ENCODE data around the gene RPL18. TPM values are rescaled to one million over a fixed set of nuclear protein-coding genes. Genes with fewer than 3 reads are reported as not detected.
A peak's percentile ranks its signal among the peaks of the same experiment; 100 is the strongest.
"Not testable (repeated sequence)": the region's sequence is repeated elsewhere in the genome, so short reads cannot be mapped to it uniquely, and the experiment has no call there.

RPL18 gene
- total and polyA plus RNA-seq, 12 donors: 493 to 2,257 (median 564) TPM

- H3K27me3 ChIP-seq: no peaks in the 10 kb centered on the region
- ATAC-seq (no peak), DNase-seq (no peak)
- peaks cover 0 to 15% (median 9%) of the 10 kb centered on the region in 9 donors for H3K4me1 ChIP-seq
- intact Hi-C loops (cut with DNase I): no loop called here
- no peaks in the 10 kb centered on the region for H3K36me3 ChIP-seq
- no peak for TF ChIP-seq CTCF (IDR thresholded peaks at IDR 0.05)
- 84 to 87% methylated on average over 5 of the region's 5 CpGs for WGBS, 2 donors
- H3K4me3 ChIP-seq: no peak overlapping the region
- peak overlapping the region in 1 of 10 donors; percentile 75 for H3K27ac ChIP-seq
- H3K9me3 ChIP-seq: no peaks in the 10 kb centered on the region
These were observed 40.8 kb upstream of the RPL18 start for GRCh38 chr19:48659768-48660167.

GRCh38 chr19:48658483-48658882 is 39.5 kb upstream of the RPL18 start:
- DNase-seq (no peak), ATAC-seq (no peak)
- 93 to 94% methylated on average over 6 of the region's 6 CpGs for WGBS, 2 donors
- Histone ChIP-seq H3K27me3 (no peaks in the 10 kb centered on the region), H3K36me3 (no peaks in the 10 kb centered on the region), H3K27ac (no peak overlapping the region), H3K4me3 (no peak overlapping the region), H3K9me3 (no peaks in the 10 kb centered on the region), H3K4me1 (peaks cover 0 to 15% (median 9%) of the 10 kb centered on the region in 9 donors)
- TF ChIP-seq CTCF (IDR thresholded peaks at IDR 0.05): no peak
- intact Hi-C loops (cut with DNase I): no loop called here

DNA sequence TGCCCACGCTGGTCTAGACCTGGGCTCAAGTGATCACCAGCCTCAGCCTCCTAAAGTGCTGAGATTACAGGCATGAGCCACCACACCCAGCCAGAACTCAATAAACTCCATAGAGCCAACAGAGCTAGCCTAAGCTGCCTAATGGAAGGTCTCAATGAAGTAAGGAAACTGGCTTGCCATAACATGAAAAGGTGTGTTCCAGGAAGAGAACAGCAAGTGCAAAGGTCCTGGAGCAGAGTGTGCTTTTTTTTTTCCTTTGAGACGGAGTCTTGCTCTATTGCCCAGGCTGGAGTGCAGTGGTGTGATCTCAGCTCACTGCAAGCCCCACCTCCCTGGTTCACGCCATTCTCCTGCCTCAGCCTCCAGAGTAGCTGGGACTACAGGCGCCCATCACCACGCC is 38.9 kb upstream of the RPL18 start:
- not testable (repeated sequence) for H3K36me3 ChIP-seq, ATAC-seq, H3K4me3 ChIP-seq

DNA sequence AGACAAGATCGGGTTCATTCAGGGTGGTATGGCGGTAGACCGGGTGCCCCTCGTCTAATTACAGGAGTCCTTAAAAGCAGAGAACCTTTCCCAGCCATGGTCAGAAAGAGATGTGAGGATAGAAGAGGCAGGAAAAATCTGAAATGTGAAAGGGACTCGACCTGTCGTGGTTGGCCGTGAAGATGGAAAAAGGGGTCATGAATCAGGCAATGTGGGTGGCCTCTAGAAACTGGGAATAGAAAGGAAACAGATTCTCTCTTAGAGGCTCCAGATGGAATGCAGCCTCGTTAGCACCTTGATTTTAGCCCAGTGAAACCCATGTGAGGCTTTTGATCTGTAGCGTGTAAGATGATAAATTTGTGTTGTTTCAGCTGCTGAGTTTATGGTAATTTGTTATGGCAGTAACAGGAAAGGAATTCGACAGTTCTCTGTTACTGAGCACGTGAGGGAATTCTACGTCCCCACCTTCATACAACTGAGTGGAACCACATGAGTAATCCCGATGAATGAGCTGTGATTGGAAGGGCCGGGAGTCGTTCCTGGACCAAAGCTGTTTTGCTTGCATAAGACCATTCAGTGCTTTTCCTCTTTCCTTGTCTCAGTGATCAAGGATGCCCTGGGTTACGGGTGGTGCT is 38.0 kb upstream of the RPL18 start:
- 44 to 53% methylated on average over 16 of the region's 16 CpGs for WGBS, 2 donors
- intact Hi-C loops (cut with DNase I): no loop called here
- Histone ChIP-seq H3K9me3 (no peaks in the 10 kb centered on the region), H3K4me1 (peaks cover 0 to 19% (median 9%) of the 10 kb centered on the region in 9 donors), H3K27me3 (no peaks in the 10 kb centered on the region), H3K36me3 (no peaks in the 10 kb centered on the region), H3K27ac (no peak overlapping the region), H3K4me3 (no peak overlapping the region)
- DNase-seq (no peak), ATAC-seq (no peak)
- no peak for TF ChIP-seq CTCF (IDR thresholded peaks at IDR 0.05)

More for the DNA sequence above, 38.9 kb upstream of the RPL18 start:
- peaks cover 0 to 17% (median 9%) of the 10 kb centered on the region in 9 donors for H3K4me1 ChIP-seq
- 92 to 99% methylated on average over 5 of the region's 5 CpGs for WGBS, 2 donors
- H3K27me3 ChIP-seq; H3K27ac ChIP-seq; H3K9me3 ChIP-seq; intact Hi-C loops (cut with DNase I); DNase-seq: not testable (repeated sequence)

DNA sequence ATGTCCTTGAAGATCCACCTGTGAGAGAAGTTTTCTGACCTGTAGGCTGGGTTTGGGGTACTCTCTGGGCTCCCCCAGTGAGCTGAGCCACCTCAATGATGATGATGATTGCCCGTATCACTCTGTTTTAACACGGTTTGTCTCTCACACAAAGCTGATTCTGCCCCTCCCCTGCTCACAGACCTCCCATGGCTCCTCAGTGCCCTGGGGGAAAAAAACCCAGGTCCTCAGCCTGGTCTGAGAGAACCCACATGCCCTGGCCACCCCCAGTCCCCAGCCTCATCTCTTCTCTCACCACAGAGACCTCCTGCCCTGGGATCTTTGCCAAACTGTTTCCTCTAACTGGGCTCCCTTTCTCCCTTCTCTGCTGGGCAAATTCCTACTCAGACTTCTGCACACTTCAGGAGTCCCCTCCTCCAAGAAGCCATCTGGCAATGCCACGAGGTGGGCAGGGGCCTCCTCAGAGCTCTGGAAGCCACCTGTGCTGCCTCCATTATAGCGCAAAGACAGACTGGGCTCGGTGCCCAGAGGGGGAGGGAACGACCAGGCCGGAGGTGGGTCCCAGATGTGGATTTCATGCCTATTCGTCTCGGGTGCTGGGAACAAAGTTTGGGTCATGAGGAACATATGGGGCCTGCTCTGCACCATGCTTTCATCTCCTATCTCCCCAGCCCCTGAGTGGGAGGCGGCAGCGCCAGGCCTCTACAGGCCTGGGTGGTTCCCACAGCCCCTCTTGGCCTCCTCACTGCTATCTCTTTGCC is 35.5 kb upstream of the RPL18 start:
- Histone ChIP-seq H3K27ac (no peak overlapping the region), H3K4me1 (peaks cover 0 to 5% (median 0%) of the 10 kb centered on the region in 9 donors), H3K27me3 (no peaks in the 10 kb centered on the region), H3K36me3 (no peaks in the 10 kb centered on the region), H3K4me3 (no peak overlapping the region), H3K9me3 (peaks cover 0 to 4% (median 0%) of the 10 kb centered on the region in 11 donors)
- no peak for ATAC-seq
- no peak for TF ChIP-seq CTCF (IDR thresholded peaks at IDR 0.05)
- no peak for DNase-seq
- WGBS, 2 donors: 49 to 52% methylated on average over 11 of the region's 11 CpGs
- intact Hi-C loops (cut with DNase I): no loop called here
